GM19463 (cell line): ENCODE data around the gene CDC6.

Experiments
- ATAC-seq: cut with Tn5 transposase; IDR thresholded peaks from one replicate; pipeline ENCODE4 v1.9.1; 2021; ENCODE audit warnings: mild to moderate bottlenecking, moderate library complexity; ENCODE audit not compliant: unreplicated experiment

CDC6 gene

GRCh38 chr17:40310882-40311391 lies 23.3 kb downstream of the CDC6 start:
- ATAC-seq, result no peak

GRCh38 chr17:40311575-40311974 lies 23.9 kb downstream of the CDC6 start:
- ATAC-seq, result no peak

GRCh38 chr17:40312131-40312731 lies 24.6 kb downstream of the CDC6 start:
- ATAC-seq, result no peak

- no peak for ATAC-seq
These were observed 25.4 kb downstream of the CDC6 start for GRCh38 chr17:40312893-40313667.

- no peak for ATAC-seq
These were observed 26.2 kb downstream of the CDC6 start for GRCh38 chr17:40313668-40314583.

GRCh38 chr17:40314584-40314956 lies 26.9 kb downstream of the CDC6 start:
- no peak for ATAC-seq

GRCh38 chr17:40315206-40315605 lies 27.5 kb downstream of the CDC6 start:
- no peak for ATAC-seq

GRCh38 chr17:40315678-40316570 lies 28.2 kb downstream of the CDC6 start:
- no peak for ATAC-seq

GRCh38 chr17:40316571-40317344 lies 29.1 kb downstream of the CDC6 start:
- no peak for ATAC-seq

- ATAC-seq, result no peak
These were observed 29.7 kb downstream of the CDC6 start for GRCh38 chr17:40317345-40317873.

GRCh38 chr17:40317880-40318829 lies 30.5 kb downstream of the CDC6 start:
- ATAC-seq, result peak; percentile 64

- ATAC-seq, result no peak
These were observed 31.2 kb downstream of the CDC6 start for GRCh38 chr17:40318830-40319391.

- ATAC-seq, result no peak
These were observed 32.2 kb downstream of the CDC6 start for GRCh38 chr17:40319651-40320540.

- no peak for ATAC-seq
These were observed 33.3 kb downstream of the CDC6 start for GRCh38 chr17:40320756-40321523.

- no peak for ATAC-seq
These were observed 33.8 kb downstream of the CDC6 start for GRCh38 chr17:40321524-40321929.

GRCh38 chr17:40321961-40322357 lies 34.3 kb downstream of the CDC6 start:
- ATAC-seq, result no peak
